Measurements from ENCODE around the gene AP1G1.

AP1G1 gene

GRCh38 chr16:71758293-71758760 is 50.3 kb downstream of the AP1G1 start:
- DNase-seq (ENCODE audit: extremely low read depth in 1 of 2, low read depth in 1 of 2), result no peak

- no peak for DNase-seq (ENCODE audit: extremely low read depth in 1 of 2, low read depth in 1 of 2)
Measured at GRCh38 chr16:71754652-71755051, 54.0 kb downstream of the AP1G1 start.

GRCh38 chr16:71754108-71754507 is 54.5 kb downstream of the AP1G1 start:
- no peak for DNase-seq (ENCODE audit: extremely low read depth in 1 of 2, low read depth in 1 of 2)

- no peak for DNase-seq (ENCODE audit: extremely low read depth in 1 of 2, low read depth in 1 of 2)
Measured at GRCh38 chr16:71748226-71748625, 60.4 kb downstream of the AP1G1 start.

DNA sequence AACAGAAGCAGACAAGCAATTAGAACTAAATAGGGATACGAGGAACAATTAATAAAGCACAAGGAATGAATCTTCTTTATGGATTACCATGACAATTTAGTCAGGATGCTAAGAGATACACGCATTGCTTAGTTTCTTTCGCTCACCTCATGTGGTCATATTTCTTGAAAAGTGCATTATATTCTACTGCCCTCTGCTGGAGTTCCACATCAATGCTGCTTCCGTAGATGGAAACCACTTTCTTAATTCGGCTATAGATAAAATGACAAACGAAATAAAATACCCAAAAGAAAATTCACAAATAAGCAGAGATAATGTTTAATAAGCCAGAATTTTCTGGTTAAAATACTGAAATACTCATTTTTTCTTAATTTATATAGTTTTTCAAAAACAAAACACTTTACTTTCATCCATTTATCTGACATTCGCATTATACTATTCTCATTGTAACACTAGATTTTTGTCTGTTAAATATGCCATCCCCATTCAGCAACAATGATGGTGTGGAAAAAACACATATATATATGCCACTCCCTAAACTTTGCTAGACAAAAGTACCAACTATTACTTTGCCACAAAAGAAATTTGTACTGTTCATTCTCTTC is 62.1 kb downstream of the AP1G1 start:
- no peak for DNase-seq (ENCODE audit: extremely low read depth in 1 of 2, low read depth in 1 of 2)

DNA sequence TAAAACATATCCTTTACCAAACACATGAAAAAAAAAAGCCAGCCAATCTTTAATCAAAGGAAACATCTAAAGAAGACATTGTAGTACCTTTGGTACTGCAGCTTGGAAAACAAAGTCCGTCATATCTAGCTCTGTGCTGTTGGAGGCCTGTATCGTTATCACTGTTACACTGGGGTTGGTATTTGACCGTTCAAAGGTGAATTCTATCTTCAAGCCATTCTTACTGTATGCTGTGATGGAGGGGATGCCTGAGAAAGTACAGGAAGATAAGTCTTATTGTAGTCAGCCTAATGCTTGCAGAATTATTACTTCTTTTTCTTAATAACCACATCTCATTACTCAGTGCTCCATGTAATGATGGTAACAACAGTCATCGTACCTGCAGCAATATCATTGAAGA is 69.8 kb downstream of the AP1G1 start:
- DNase-seq (ENCODE audit: extremely low read depth in 1 of 2, low read depth in 1 of 2), result no peak

GRCh38 chr16:71737501-71737900 is 71.1 kb downstream of the AP1G1 start:
- no peak for DNase-seq (ENCODE audit: extremely low read depth in 1 of 2, low read depth in 1 of 2)

DNA sequence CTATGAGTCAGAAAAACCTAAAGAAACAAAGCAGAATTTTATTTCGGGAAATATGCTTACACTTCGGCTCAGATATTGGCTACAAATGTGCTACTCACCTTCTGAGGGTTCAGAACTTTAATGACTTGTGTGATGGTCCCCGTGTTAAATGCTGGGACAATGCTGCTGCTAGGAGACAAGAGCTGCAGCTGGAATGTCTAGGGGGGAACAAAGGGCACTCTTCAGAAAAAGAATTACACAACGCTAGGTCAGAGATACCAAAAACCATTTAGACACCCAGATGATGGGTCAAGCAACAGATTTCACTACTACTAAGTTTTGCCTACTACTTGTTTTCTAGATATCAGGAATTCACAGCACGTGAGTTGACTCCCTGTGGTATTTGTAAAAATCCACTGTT is 74.1 kb downstream of the AP1G1 start:
- DNase-seq (ENCODE audit: extremely low read depth in 1 of 2, low read depth in 1 of 2), result no peak

GRCh38 chr16:71732587-71732986 is 76.0 kb downstream of the AP1G1 start:
- DNase-seq (ENCODE audit: extremely low read depth in 1 of 2, low read depth in 1 of 2), result no peak

GRCh38 chr16:71727551-71728324 is 80.9 kb downstream of the AP1G1 start:
- DNase-seq (ENCODE audit: extremely low read depth in 1 of 2, low read depth in 1 of 2), result no peak

DNA sequence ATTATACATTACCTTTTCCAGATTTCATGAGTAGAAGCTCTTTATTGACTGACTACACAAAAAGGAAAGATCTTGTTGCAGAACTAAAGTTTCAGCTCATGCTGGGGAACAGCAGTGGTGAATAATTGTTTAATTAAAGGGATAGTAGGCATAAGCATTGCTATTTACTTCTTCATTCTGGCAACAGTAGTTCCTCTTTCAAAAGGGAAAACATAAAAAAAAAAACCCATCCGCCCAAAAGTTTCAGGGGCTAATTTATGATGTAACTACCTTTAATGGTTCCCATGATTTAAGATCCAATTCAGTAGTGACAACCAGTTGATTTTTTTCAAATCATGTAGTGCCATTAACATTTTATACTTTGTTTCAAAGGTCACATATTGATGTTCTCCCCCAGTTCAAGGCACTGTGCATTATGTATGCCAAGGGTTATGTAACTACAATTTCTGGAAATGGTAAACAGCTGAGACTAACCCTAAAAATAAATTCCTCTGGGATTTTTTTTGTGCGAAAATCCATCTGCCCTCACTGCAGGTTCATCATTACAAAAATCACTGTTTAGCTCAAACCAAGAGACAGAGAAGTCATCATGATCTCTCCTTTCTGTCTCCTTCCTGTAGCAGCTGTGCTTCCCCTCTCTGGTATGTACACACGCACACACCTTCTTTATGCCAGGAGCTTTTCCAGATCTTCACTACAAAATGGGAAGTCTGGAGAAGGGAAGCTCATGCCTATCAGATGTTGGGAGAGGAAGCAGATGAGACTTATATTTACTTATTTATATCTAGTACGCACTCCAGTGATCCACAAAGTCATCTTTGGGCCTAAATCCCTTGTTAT is 81.9 kb downstream of the AP1G1 start:
- DNase-seq (ENCODE audit: extremely low read depth in 1 of 2, low read depth in 1 of 2), result no peak

GRCh38 chr16:71724320-71724751 is 84.3 kb downstream of the AP1G1 start, which contains the start of gene PHLPP2:
PHLPP2 (minus strand) TSS chr16:71724701; CDS start chr16:71714795, 9,906 bp downstream.
- DNase-seq (ENCODE audit: extremely low read depth in 1 of 2, low read depth in 1 of 2), result no peak

- DNase-seq (ENCODE audit: extremely low read depth in 1 of 2, low read depth in 1 of 2), result peak; percentile 48 to 67
Measured at GRCh38 chr16:71723537-71724319, 84.9 kb downstream of the AP1G1 start.

DNA sequence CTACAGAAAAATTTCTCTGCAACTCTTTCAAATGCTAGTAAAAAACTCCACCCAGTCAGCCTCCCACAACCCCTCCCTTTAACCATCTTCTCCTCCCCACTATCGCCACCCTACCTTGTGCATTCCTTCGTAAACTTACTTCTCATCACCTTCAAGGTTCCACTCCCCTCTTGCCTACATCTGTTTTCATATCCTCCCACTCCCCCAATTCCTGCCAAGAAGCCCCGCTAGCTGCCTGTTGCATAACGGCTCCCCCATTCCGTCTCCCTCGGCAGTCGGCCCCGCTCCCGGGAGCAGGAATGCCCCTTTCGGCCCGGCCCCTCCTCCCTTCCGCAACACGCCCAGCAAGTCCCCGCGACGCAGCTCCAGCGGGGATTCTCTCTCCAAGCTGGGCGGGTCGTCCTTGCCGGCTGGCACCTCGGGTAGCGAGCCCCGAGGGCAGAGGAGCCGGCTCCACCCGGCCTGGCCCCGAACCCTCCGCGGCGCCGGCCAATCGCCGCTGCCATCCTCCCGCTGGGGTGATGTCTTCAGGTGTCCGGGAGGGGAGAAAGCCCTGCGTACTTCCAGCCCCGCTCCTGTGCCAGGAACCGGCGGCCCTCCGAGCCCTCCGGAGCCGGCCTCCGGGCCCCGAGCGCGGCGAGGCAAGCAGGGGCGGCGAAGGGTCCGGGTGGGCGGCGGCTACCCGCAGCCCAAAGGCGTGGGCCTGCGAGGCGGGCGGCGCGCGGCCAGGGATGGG is 85.7 kb downstream of the AP1G1 start:
- DNase-seq (ENCODE audit: extremely low read depth in 1 of 2, low read depth in 1 of 2), result peak; percentile 35 to 43

GRCh38 chr16:71721066-71721740 is 87.4 kb downstream of the AP1G1 start:
- no peak for DNase-seq (ENCODE audit: extremely low read depth in 1 of 2, low read depth in 1 of 2)

DNA sequence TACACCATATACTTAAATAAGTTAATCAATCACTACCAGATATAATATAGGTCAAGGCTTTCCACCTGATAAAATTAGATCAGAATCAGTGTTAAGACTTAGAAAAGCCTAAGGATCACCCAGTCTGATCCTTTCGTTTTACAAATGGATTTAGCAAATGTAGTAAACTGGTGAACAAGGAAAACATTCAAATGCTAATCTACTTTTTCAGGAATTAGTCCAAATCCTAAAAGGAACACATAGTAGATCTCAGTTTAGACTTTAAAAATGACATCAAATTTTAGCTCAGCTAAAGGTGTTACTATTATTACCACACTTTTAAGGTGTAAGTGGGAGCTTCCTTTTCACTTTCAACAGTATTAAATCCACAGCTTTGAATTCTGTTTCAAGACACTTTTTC is 96.1 kb downstream of the AP1G1 start:
- DNase-seq (ENCODE audit: extremely low read depth in 1 of 2, low read depth in 1 of 2), result no peak

- DNase-seq (ENCODE audit: extremely low read depth in 1 of 2, low read depth in 1 of 2), result no peak
Measured at GRCh38 chr16:71711789-71712188, 96.8 kb downstream of the AP1G1 start.

DNA sequence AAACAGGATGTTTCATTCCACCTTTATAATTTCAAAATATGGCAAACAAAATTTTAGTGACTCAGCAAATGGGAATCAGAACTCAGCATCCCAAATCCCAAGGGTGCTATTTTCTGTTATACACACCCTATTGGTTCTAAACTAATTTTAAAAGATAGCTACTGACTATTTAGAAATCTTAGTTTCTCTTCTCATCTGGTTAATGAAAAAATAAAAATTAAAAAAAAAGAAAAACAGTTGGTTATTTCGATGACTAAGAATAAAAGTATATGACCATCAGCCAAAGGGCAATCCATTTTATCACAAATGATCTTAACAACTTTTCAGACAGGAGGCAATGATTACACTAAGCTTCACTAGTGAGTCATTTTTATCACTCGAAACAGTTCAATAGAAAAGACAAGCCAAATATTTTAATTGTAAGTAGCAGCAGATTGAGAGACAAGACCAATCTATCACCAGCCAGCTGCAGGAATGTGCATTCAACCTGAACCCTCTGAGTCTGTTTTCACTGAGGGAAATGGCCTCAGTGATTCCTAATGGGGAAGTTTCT is 99.3 kb downstream of the AP1G1 start:
- no peak for DNase-seq (ENCODE audit: extremely low read depth in 1 of 2, low read depth in 1 of 2)

GRCh38 chr16:71708696-71709095 is 99.9 kb downstream of the AP1G1 start:
- DNase-seq (ENCODE audit: extremely low read depth in 1 of 2, low read depth in 1 of 2), result no peak

All from stimulated activated CD8-positive, alpha-beta memory T cell treated with anti-CD3 and anti-CD28 coated beads, Interleukin-7, amount 100 ng/mL, for 48 hours (primary cell).